ENCODE results near the gene HS3ST6.

- TF ChIP-seq, protein P1, sequence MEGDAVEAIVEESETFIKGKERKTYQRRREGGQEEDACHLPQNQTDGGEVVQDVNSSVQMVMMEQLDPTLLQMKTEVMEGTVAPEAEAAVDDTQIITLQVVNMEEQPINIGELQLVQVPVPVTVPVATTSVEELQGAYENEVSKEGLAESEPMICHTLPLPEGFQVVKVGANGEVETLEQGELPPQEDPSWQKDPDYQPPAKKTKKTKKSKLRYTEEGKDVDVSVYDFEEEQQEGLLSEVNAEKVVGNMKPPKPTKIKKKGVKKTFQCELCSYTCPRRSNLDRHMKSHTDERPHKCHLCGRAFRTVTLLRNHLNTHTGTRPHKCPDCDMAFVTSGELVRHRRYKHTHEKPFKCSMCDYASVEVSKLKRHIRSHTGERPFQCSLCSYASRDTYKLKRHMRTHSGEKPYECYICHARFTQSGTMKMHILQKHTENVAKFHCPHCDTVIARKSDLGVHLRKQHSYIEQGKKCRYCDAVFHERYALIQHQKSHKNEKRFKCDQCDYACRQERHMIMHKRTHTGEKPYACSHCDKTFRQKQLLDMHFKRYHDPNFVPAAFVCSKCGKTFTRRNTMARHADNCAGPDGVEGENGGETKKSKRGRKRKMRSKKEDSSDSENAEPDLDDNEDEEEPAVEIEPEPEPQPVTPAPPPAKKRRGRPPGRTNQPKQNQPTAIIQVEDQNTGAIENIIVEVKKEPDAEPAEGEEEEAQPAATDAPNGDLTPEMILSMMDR (IDR thresholded peaks at IDR 0.05): no peak
- TF ChIP-seq EZH2 (IDR thresholded peaks at IDR 0.05): peak; percentile 11
- no peak for TF ChIP-seq EZH2phosphoT487 (IDR thresholded peaks at IDR 0.05)
Observed at GRCh38 chr16:1919327-1919998, 1.2 kb upstream of the HS3ST6 start.
